OCI-LY7 (cell line): ENCODE data around the gene DNAH17. TPM values are rescaled to one million over a fixed set of nuclear protein-coding genes. Genes with fewer than 3 reads are reported as not detected.

Experiments
- BruUV-seq: library from RNA; stranded (reverse); fragments of 400-500 nt; replicated peaks from 2 replicates; lab custom pipeline; 2021; lab: Mats Ljungman, UMichigan
- CTCF ChIA-PET: fragments of 300-600 bp; sonication (Branson Sonifier 250); formaldehyde crosslinking; loops from one replicate; lab custom pipeline; 2022; ENCODE audit warnings: antibody characterized with exemption; ENCODE audit not compliant: unreplicated experiment; lab: Charles Lee
- POLR2A ChIA-PET: fragments of 300-600 bp; sonication (Branson Sonifier 250); formaldehyde crosslinking; loops from one replicate; lab custom pipeline; 2022; ENCODE audit warnings: antibody characterized with exemption; lab: Charles Lee
- DNase-seq: peaks from one replicate; pipeline ENCODE4 v3.0.0-alpha.2; 2015; ENCODE audit warnings: low spot score
- H2AFZ ChIP-seq: fragments of 200-600 bp; sonication (generic), shearing (Covaris generic); 2 replicates; pipeline ENCODE4 v1.6.1; 2014; ENCODE audit warnings: mild to moderate bottlenecking, antibody characterized with exemption, low read length, moderate library complexity
- H3K27ac ChIP-seq: fragments of 200-600 bp; sonication (generic); 2 replicates; pipeline ENCODE4 v1.5.1; 2014; ENCODE audit warnings: mixed run types, low read depth, mild to moderate bottlenecking, moderate library complexity, low read length, inconsistent platforms; ENCODE audit not compliant: poor library complexity, severe bottlenecking
- H3K36me3 ChIP-seq: fragments of 200-600 bp; sonication (generic); 2 replicates; pipeline ENCODE4 v1.6.1; 2014; ENCODE audit warnings: mild to moderate bottlenecking, antibody characterized with exemption, low read length, moderate library complexity, mixed read lengths; ENCODE audit not compliant: insufficient read depth
- H3K4me1 ChIP-seq: fragments of 200-600 bp; sonication (generic); 2 replicates; pipeline ENCODE4 v1.5.1; 2014; ENCODE audit warnings: mild to moderate bottlenecking, low read length; ENCODE audit not compliant: insufficient read depth, poor library complexity, severe bottlenecking
- H3K4me2 ChIP-seq: fragments of 200-600 bp; sonication (generic); 2 replicates; pipeline ENCODE4 v1.6.1; 2014; ENCODE audit warnings: mild to moderate bottlenecking, low read length
- H3K4me3 ChIP-seq: fragments of 200-600 bp; sonication (generic); 2 replicates; pipeline ENCODE4 v1.5.1; 2014; ENCODE audit warnings: mild to moderate bottlenecking, low read depth, low read length; ENCODE audit not compliant: poor library complexity, severe bottlenecking
- H3K79me2 ChIP-seq: fragments of 200-600 bp; sonication (generic); 2 replicates; pipeline ENCODE4 v1.6.1; 2016; ENCODE audit warnings: low read depth, mild to moderate bottlenecking, low read length, moderate library complexity, mixed read lengths; ENCODE audit not compliant: insufficient read depth
- H3K9me2 ChIP-seq: fragments of 200-600 bp; sonication (generic); 2 replicates; pipeline ENCODE4 v1.6.1; 2016; ENCODE audit warnings: mild to moderate bottlenecking, low read length, mixed read lengths; ENCODE audit not compliant: insufficient read depth
- H3K9me3 ChIP-seq: fragments of 200-600 bp; sonication (generic); 2 replicates; pipeline ENCODE4 v1.6.1; 2014; ENCODE audit warnings: mild to moderate bottlenecking, mixed run types, low read length, mixed read lengths
- H4K20me1 ChIP-seq: fragments of 200-600 bp; sonication (generic); 2 replicates; pipeline ENCODE4 v1.6.1; 2014; ENCODE audit warnings: mild to moderate bottlenecking, antibody characterized with exemption, low read length, moderate library complexity, mixed read lengths; ENCODE audit not compliant: insufficient read depth
- EZH2phosphoT487 ChIP-seq: fragments of 200-600 bp; sonication (generic); IDR thresholded peaks from 2 replicates; pipeline ENCODE4 v1.6.1; 2018; ENCODE audit warnings: low read depth, borderline replicate concordance, mild to moderate bottlenecking, mixed run types, antibody characterized with exemption, low read length, moderate library complexity, mixed read lengths
- intact Hi-C: fragments of 100-400 bp; cut with micrococcal nuclease; formaldehyde crosslinking; loops from one replicate; pipeline ENCODE4 v1.10.0; 2022; ENCODE audit not compliant: unreplicated experiment
- total RNA-seq, 2 experiments: library from RNA; depleted of rRNA in 1 of 2; stranded (reverse); fragments of >200 nt in 1 of 2; shearing (Covaris generic) in 1 of 2; gene quantifications; 2 replicates each; pipeline ENCODE4 v1.2.3, GENCODE V29; 2014 to 2022
- TF ChIP-seq, protein P1 (sequence below): fragments of 200-600 bp; sonication (generic); conservative IDR thresholded peaks from 2 replicates; pipeline ENCODE4 v1.5.1; 2014; ENCODE audit warnings: mild to moderate bottlenecking, antibody characterized with exemption, low read length, moderate library complexity, mixed read lengths

Gene DNAH17
- total RNA-seq, 2 experiments from 2014 or later, result 0.89 to 1.1 TPM

DNA sequence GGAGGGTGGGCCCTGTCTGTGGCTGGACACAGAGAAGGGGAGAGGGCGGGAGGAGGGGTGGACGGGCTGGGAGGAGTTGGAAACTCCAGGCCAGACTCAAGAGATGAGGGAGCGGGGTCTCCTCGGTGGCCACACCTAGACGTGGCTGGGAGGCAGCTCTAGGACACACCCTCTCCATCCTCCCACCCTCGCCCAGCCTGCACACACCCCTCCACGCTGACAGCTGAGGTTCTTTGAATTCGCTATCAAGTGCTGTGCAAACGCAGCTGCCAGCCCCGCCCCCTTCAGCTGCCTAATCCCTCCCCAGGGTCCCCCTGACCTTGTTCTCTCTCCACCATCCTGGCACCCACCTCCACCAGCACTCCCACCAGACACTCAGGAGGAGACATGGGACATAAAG is 48.7 kb downstream of the DNAH17 start:
- CTCF ChIA-PET, result no interaction called here
- Histone ChIP-seq H4K20me1 (no peaks in the 10 kb centered on the region), H3K4me3 (no peak overlapping the region), H2AFZ (no peak overlapping the region), H3K9me3 (no peaks in the 10 kb centered on the region), H3K36me3 (no peaks in the 10 kb centered on the region), H3K27ac (no peak overlapping the region), H3K4me1 (no peaks in the 10 kb centered on the region), H3K79me2 (no peaks in the 10 kb centered on the region), H3K4me2 (no peak overlapping the region), H3K9me2 (no peaks in the 10 kb centered on the region)
- intact Hi-C loops, result no loop called here
- no peak for DNase-seq
- POLR2A ChIA-PET, result no interaction called here
- BruUV-seq, result no TSS peak
- no peak for TF ChIP-seq EZH2phosphoT487
- TF ChIP-seq, protein P1, sequence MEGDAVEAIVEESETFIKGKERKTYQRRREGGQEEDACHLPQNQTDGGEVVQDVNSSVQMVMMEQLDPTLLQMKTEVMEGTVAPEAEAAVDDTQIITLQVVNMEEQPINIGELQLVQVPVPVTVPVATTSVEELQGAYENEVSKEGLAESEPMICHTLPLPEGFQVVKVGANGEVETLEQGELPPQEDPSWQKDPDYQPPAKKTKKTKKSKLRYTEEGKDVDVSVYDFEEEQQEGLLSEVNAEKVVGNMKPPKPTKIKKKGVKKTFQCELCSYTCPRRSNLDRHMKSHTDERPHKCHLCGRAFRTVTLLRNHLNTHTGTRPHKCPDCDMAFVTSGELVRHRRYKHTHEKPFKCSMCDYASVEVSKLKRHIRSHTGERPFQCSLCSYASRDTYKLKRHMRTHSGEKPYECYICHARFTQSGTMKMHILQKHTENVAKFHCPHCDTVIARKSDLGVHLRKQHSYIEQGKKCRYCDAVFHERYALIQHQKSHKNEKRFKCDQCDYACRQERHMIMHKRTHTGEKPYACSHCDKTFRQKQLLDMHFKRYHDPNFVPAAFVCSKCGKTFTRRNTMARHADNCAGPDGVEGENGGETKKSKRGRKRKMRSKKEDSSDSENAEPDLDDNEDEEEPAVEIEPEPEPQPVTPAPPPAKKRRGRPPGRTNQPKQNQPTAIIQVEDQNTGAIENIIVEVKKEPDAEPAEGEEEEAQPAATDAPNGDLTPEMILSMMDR, result no peak

DNA sequence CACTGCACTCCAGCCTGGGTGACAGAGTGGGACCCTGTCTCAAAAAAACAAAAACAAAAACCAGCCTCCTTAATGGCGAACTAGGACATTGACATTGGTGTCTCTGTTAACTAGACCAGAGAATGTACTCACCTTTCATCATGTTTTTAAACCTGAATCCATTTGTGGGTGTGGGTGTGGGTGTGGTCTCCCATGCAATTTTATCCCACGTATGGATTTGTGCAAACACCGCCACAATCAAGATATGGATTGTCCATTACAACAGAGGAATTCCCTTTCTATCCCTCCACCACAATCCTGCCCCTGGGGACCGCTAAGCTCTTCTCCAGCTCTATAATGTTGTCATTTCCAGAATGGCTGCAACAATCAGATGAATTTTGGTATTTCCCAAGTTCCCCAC is 49.9 kb downstream of the DNAH17 start:
- Histone ChIP-seq H3K4me2 (no peak overlapping the region), H3K4me1 (no peaks in the 10 kb centered on the region), H3K79me2 (no peaks in the 10 kb centered on the region), H3K9me3 (no peaks in the 10 kb centered on the region), H3K27ac (no peak overlapping the region), H3K4me3 (no peak overlapping the region), H2AFZ (no peak overlapping the region), H4K20me1 (no peaks in the 10 kb centered on the region), H3K36me3 (no peaks in the 10 kb centered on the region), H3K9me2 (no peaks in the 10 kb centered on the region)
- POLR2A ChIA-PET, result interaction anchor here (0.7 kb wide), 1 partner anchor 185 kb away, joined by 4 read pairs; no protein-coding TSS in a partner anchor
- no TSS peak for BruUV-seq
- CTCF ChIA-PET, result no interaction called here
- DNase-seq, result no peak
- intact Hi-C loops, result no loop called here
- no peak for TF ChIP-seq EZH2phosphoT487
- TF ChIP-seq, protein P1, result no peak

DNA sequence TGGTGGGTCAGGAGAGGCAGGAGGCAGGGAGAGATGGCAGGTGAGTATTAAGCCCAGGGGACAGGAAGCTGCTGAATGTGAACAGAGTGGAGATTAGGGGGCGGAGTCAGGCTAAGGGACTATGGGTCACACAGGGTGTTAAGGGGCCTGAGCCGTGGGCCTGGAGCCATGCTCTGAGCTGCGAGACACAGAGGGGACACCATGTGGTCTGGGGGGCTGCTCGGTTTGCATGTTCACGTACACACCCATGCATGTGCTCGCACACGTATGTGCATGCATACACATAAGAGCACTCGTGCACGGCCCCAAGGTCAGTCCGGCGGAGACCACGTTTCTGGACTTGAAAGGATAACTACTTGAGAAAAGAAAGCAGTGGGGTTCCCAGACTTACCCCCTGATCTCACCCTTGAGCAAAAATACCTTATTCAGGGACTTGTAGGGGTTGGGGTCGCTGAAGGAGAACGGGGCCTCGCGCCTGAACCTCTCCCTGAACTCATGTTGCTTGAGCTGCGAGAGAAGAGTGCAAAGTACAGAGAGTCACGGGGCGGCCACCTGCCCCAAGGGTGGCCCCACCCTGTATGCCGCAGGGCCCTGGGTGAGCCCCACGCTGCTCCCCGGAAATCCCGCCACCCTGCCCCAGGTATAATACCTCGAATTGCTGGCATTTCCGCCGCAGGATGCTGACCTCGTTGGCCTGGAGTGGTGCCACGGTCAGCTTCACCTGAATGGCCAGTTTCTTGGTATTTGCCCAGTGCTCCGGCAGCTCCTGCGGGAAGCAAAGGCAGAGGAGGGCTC is 50.8 kb downstream of the DNAH17 start:
- no peaks in the 10 kb centered on the region for H3K36me3 ChIP-seq
- no TSS peak for BruUV-seq

More for the DNA sequence above, 50.8 kb downstream of the DNAH17 start:
- H3K27ac ChIP-seq, result no peak overlapping the region
- no peak overlapping the region for H2AFZ ChIP-seq
- no peaks in the 10 kb centered on the region for H4K20me1 ChIP-seq
- ChIA-PET CTCF (interaction anchor here (0.6 kb wide), 1 partner anchor 11 kb away, joined by 3 read pairs; no protein-coding TSS in a partner anchor), POLR2A (no interaction called here)
- H3K9me2 ChIP-seq, result no peaks in the 10 kb centered on the region
- no peaks in the 10 kb centered on the region for H3K4me1 ChIP-seq
- no peak overlapping the region for H3K4me2 ChIP-seq
- TF ChIP-seq, protein P1, result no peak
- no peak for TF ChIP-seq EZH2phosphoT487
- H3K79me2 ChIP-seq, result no peaks in the 10 kb centered on the region
- no peak for DNase-seq
- intact Hi-C loops, result no loop called here
- H3K9me3 ChIP-seq, result no peaks in the 10 kb centered on the region
- no peak overlapping the region for H3K4me3 ChIP-seq
